GM19043 (cell line): ENCODE measurements around the gene ALOX12B.
"Not testable (repeated sequence)": the region's sequence is repeated elsewhere in the genome, so short reads cannot be mapped to it uniquely, and the experiment has no call there.

Experiments
- ATAC-seq: cut with Tn5 transposase; IDR thresholded peaks from one replicate; pipeline ENCODE4 v1.9.1; 2021; ENCODE audit warnings: low read depth; ENCODE audit not compliant: unreplicated experiment

Gene ALOX12B

DNA sequence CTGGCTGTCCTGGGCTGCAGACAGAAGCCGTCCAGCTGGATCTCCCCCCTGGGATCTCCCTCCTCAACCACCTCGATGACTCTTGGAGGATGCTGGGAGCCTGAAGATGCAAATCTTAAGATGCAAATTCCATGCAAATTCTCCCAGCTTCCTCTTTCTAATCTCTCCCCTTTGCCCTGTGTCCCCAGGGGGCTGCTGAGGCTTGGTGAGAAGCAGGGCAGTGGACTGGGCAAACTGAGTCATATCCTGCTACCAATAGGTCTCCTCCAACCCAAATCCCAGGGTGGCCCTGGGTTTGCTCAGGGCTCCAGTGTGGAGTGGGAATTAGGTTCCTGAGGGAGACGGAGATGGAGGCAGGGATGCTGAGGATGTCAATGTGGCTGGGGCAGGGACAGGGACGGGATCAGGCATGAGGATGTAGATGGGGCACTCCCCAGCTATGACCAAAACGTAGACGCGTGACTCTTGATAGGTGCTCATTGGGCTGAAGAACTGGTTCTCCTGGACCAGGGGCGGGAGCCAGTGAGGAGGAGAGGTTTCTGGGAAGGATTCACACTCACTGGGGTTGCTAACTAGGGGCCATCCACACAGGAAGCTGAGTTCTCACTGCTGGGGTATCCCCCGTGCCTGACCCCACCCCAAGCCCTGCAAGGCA, 3.6 kb upstream of the ALOX12B start:
- no peak for ATAC-seq

DNA sequence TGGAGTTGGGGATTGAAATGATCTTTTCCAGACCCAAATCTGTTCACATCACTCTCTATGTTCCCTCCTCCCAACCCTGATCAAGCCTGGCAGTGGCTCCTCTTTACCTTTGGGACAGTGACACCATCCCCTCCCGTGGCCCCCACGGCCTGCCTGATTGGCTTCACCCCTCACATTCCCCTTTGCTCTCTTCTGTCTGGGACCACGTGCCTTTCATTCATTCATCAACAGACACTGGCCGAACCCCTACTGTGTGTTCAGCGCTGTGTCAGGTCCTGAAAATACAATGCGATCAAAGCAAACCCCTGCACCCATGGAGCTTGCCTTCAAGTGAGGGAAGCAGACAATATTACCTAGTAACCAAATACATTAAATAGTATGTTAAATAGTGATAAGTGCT, 2.2 kb upstream of the ALOX12B start:
- no peak for ATAC-seq

DNA sequence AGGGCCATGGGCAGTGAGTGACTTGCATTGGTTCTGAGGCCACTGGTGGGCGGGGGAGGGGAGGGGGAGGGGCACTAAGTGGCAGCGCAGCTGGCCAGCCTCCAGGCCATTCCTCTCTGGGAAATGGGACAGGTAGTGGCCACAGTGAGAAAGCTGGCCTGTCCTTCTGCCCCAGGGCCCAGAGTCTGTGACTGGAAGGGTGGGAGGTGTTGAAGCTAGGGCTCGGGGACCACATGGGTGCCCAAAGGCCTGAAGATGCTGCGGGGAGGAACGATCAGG, 375 bp upstream of the ALOX12B start:
- ATAC-seq = no peak

DNA sequence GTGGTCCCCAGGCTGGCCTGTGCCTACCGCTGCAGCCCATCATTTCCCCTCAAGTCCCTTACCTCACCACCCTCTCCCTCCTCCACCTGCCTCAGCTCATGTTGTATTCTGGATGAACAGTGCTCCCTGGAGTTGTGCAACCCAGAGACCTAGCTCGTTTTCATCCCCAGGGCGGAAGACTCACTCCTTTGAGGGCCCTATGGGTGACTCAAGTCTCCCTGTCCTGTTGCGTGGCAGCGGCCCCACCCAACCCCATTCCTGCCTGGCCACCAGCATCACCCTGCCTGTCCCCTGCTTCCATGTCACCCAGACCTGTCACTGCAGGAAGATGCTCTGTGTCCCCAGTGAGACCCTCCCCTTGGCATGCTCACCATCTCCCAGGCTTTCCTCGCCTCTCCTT, 3.3 kb downstream of the ALOX12B start:
- no peak for ATAC-seq

DNA sequence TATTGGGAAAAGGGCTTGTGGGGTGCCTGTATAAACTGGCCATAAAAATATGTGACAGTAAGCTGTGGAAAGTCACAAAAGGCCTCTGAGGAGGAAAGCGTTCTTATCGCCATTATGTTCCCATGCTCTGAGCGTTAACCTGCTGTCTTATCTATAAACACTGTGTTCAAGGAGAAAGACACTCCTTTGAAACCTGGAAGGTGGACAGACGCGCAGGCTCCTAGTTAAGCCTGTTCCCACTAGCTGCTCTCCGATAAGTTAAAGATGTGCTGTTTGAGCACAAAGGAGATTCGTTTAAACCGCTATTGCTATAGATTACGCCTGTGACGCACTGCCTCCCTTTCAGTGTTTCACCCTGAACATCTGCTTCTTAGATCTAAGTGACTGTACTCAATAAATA, 5.2 kb downstream of the ALOX12B start:
- ATAC-seq = no peak

DNA sequence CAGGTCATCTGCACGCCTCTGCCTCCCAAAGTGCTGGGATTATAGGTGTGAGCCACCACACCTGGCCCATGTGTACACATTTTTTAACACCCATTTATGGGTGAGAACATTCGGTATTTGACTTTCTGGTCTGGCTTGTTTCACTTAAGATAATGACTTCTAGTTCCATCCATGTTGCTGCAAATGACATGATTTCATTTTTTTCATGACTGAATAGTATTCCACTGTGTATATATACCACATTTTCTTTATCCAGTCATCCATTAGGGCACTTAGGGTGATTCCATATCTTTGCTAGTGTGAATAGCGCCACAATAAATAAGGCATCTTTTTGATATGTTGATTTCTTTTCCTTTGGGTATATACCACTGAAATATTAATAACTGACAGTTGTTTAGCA, 5.6 kb downstream of the ALOX12B start:
- no peak for ATAC-seq

DNA sequence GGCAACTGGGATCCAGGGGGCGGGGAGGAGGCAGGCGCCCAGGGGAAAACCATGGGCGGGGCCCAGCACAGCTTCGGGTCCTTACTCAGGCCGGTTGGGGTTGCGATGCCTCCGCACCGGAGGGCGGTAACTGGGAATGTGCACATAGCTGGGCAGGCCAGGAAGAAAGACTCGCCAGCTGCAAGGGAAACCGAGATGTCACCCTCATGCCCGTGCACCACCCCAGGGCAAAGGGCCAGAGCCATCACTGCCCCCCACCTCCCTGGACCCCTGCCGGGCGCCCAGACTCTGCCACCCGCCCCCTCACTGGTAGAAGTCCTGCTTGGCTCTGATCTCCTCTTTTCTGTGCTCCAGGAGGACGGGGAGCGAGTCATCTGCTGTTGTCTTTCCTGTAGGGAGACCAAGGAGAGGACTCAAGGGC, 6.7 kb downstream of the ALOX12B start:
- no peak for ATAC-seq

DNA sequence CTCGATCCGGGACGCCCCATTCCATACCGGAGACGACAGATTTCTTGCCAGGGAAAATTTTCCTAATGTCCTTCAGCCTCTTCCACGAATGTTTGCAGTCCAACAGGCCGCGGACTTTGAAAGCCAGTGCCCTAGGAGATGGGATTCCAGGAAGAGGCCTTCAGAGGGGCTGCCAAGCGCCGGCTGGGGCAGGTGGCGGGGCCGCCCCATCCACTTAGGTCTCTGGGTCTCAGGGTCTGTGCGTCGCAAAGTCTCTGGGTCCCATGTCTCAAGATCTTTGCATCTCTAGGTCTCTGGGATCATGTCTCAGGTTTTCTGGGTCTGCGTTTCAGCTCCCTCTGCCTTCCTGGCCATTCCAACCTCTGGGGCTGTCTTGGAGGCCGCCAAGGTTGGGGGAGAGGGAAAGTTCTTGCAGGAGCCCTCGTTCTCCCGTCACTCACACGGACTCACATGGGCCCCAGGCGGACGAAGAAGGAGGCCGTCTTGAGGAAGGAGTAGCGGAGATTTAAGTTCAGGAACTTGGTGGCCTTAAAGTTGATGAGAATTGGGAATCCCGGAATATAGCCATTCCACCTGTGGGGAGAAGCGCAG, 7.2 kb downstream of the ALOX12B start:
- ATAC-seq = no peak

DNA sequence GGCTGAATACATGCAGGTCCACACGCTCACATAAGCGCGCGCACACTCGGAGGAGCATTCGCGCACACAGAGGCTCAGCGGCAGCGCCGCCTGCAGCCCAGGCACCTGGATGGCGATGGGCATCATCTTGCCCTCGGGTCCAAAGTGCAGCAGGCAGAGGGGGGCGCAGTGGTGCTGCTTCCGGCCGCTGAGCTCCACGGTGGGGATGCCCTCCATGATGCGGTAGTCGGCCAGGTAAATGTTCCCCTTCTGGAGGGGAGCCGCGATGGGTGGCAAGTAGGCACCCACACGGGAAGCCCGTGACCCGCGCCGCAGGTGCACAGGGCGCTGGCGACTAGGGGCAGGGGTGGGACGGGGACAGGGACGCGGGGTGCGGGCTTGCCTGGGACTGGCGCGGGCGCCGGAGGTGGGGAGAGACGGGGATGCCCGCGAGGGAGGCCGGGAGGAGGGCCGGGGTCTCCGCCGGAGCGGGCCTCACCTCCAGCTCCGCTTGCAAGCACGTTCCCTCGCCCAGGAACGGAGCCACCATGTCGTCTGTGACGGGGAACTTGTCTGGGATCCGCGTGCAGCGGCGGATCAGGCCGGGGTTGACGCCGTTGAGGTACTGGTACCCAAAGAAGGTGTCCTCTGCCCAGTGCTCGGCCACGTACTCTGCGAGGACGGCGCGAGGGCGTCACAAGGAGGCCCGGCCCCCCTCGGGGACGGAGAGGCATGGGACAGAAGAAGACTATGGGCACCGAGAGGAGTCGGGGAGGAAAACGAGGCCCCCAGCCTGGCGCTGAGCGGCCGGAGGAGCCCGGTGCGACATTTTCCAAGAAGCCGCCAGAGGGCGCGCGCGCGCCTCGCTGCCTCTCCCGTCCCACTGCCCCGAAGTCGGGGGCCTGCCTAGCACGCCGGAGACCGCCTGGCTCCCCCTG, 8.0 kb downstream of the ALOX12B start:
- no peak for ATAC-seq

DNA sequence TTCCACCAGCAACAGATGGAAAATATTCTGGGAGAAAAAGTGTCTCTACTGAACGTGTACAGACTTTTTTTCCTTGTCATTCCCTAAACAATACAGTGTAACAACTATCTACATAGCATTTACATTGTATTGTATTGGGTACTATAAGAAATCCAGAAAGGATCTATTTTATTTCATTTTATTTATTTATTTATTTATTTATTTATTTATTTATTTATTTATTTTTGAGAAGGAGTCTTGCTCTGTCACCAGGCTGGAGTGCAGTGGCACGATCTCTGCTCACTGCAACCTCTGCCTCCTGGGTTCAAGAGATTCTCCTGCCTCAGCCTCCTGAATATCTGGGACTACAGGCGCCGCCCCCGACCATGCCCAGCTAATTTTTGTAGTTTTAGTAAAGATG, 9.6 kb downstream of the ALOX12B start:
- not testable (repeated sequence) for ATAC-seq

DNA sequence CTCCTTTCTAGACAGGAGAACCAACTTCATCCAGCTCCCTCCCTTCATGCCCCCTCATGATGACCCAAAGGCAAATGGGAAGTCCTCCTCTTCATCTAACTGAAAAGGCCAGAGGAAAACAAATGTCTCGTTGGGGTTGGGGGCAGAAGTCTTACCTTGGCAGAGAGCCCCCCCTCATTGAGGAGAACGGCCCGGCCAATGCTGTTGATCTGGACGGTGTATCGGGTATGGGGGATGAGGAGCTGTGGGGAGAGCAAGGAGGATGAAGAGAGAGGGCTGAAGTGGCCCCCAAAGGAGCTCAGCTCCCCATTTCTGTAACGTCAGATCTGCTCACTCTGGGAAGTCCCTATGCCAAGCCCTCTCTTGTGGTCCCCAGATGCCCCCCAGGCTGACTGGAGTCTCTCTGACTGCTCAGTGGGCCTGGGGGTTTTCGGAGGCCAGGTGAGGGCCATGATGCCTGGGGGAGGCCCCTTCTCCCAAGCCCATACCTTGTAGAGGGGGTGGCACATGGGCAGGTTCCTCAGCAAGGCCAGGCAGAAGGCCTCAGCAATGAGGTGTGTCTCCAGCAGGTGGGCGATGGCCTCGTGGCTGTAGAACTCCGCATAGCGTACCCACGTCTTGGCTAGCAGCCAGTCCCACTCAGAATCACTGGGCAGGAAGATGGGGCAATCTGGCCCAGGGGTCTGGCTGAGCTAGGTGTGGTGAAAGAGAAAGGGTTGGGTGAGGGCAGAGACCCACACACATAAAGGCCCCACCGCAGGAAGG, 10.8 kb downstream of the ALOX12B start:
- no peak for ATAC-seq

DNA sequence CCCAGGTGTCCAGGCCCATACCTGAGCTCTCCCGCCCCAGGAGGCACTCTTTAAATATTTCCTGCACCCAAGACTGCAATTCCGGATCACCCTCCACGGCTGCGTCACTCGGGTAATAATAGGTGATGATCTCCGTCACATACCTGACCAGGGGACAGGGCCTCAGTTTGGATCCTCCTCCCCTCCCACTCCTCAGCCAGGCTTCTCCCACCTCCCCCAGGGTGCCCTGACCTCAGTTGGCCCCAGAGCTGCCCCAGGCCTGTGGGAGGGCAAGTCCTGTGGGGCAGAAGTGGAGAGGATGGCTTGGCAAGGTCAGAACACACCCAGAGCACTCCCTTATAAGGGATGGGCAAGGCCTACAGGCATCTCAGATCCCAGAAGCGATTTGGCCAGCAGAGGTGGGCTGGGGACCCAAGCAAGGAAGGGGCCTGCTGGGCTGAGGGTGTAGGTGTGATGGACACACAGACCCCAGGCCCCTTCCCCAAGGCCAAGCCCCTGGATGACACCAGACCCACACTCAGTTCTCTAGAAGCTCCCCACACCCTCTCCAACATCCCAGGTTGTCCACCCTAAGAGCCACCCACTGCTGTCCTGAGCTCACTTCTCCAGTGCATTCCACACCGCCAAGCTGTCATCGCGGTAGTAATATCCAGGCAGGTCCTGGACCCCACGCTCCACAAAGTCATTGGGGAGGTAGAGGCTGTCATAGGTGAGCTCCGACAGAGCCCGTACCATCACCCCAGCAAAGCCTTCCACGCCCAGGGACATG, 11.8 kb downstream of the ALOX12B start:
- no peak for ATAC-seq

DNA sequence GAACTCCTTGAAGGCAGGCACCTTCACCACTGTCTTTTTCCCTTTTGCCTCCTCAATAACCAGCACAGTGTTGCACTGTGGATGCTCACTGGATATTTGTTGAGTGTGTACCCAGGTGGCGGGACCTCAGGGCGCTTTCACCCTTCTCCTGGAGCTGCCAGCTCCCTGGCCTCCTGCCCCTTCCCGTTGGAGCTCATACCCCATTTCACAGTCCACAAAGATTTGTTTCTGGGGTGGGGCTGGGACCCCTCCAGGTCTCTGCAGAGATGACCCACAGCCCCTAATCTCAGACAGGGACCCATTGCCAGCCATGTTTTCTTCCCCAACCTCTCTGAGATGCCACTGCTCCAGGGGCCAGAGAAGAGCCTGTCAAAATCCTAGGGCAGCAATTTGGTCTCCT, 12.4 kb downstream of the ALOX12B start:
- no peak for ATAC-seq

DNA sequence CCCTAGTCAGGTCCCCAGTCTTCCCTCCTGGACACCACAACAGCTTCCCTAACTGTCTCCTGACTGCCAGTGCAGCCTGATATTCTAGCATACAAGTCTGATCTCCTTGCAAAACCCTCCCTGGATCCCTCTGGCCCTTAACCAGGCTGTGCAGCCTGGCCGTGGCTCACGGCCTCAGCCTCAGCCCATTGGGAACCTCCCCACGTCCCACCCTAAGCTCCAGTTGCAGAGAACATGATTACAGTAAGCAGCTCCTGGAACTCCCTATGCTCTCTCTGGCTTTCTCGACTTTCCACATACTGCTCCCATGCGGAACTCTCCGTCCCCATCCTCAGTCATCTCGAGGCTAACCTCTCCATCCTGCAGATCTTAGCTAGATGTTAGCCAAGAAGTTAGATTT, 13.0 kb downstream of the ALOX12B start:
- ATAC-seq = no peak

DNA sequence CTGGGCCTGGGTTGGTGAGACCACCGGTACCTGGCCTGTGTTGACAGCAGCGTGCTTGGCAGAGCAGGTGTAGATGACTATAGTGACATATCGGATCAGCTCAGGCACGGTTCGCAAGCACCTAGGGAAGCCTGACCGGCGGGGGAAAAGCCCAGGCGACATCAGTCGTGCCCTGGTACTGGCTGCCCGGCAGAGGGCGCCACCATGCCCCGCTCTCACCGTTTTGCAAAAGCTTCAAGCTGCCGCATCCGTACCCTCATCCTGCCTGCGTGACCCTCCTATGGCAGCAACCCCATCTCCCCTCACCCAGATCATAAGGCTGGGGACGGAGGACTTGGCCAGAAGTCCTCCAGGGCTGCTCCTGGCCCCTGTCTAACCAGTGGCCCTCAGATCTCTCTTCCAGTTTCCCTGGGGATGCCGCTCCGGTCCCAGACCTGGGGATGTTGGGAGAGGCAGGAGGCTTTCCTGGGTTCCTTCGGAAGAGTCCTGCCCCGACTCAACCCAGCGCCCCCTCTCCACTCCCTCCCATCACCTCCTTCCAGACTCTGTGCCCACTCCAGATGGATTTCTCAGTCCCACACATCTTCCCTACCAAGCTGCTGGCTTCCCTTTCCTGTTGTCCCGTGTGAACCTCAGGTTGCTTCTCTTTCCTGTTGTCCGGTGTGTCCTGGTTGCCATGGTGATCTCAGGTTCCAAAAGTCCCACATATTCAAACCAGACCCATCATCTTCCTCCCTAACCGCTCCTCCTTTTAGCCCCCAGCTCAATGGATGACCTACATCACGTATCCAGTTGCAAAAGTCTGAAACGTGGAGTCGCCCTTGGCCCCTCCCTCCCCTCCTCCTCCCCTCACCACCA, 13.7 kb downstream of the ALOX12B start:
- no peak for ATAC-seq

DNA sequence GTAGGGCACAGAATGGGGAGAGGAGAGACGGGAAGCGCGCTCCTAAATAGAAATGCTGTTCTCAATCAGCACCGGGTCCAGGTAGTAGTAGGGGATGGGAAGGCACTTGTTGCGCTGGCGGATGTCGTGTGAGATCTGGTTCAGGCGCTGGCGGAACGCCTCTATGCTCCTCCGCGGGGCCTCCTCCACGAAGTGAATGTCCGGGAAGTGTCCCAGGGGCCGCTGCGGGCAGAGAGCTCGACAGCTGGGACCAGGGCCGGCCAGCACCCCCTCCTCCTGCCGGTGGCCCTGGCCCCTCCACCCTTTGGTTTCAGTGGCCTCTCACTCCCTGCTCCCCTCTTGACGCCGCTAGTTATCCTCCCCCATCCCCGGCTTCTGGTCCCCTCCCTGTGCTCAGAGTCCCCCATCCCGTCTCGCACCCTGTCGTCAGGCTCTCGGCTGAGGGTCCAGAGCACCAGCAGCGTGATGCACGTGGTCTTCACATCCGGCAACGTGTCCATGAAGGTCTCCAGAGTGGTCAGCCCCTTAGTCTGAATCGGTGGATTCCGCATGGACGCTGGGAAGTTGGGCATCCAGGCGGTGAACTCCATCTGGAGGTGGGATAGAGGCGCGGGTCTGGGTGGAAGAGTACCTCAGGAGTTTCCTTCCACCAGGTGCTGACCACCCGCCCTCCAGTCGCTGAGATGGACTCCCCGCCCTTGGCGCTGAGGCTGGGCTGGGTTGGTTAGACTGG, 14.6 kb downstream of the ALOX12B start:
- no peak for ATAC-seq

DNA sequence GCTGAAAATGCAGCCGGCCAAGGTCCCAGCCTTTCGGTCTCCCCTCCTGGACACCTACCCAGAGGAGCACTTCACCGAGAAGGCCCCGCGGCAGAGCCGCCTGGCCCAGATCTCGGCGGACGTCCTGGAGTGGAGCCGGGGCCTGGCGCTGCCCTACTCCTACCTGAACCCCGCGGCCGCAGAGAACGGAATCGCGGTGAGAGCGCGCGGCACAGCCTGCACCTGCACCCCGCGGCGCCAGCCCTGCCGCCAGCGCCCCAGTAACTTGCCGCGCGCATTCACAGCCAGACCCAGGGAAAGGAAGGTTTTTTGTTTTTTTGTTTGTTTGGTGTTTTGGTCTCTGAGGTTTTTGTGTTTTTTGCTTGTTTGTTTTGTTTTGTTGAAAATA, 15.2 kb downstream of the ALOX12B start:
- no peak for ATAC-seq

DNA sequence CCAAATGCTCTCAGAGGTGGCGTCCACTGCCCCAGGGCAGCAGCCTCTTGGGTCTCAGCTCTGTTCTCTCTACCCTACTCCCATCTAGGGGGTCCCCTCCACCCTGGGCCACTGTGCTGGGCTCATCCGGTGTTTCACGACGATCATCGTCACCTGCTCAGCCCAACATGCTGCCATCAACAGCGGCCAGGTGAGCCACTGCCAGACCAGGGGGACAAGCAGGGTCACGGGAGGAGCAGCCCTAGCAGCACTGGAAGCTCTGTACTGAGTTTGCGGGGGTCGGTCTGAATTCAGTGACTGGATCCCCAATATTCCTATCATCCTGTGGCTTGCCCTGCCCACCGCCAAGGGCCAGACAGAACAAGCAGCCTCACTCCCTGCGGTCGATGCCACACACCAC, 16.0 kb downstream of the ALOX12B start:
- ATAC-seq = no peak

DNA sequence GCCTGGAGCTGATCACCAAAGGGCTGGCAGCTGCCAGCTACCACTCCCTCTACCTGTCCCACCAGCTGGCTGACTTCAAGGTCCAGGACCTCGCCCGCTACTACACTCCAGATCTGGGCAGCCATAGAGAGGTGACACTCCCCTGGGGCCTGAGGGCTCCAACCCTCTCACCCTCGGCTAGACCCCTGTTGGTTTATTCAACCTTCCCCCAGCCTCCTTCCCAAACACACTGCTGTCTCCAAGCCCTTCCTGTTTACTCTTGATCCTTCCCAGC, 18.0 kb downstream of the ALOX12B start:
- ATAC-seq = no peak
